Loucy (cell line): ENCODE measurements around the gene GRPEL1.

Experiments used
- H2AFZ ChIP-seq: fragments of 200-600 bp; sonication (generic); 2 replicates; pipeline ENCODE4 v1.6.0; 2016; ENCODE audit warnings: antibody characterized with exemption, mild to moderate bottlenecking, low read length, moderate library complexity
- H3F3A ChIP-seq: fragments of 200-600 bp; 2 replicates; pipeline ENCODE4 v1.6.0; 2016; ENCODE audit warnings: antibody characterized with exemption, low read depth, mild to moderate bottlenecking
- H3K27me3 ChIP-seq: fragments of 200-600 bp; sonication (generic); 2 replicates; pipeline ENCODE4 v1.6.1; 2014; ENCODE audit warnings: low read length, mild to moderate bottlenecking; ENCODE audit not compliant: insufficient read depth, poor library complexity, severe bottlenecking
- H3K36me3 ChIP-seq: fragments of 200-600 bp; sonication (generic); 2 replicates; pipeline ENCODE4 v1.6.1; 2016; ENCODE audit warnings: low read length; ENCODE audit not compliant: insufficient read depth
- H3K4me1 ChIP-seq: fragments of 200-600 bp; sonication (generic); 2 replicates; pipeline ENCODE4 v1.5.1; 2014; ENCODE audit warnings: low read length, mild to moderate bottlenecking; ENCODE audit not compliant: insufficient read depth, poor library complexity, severe bottlenecking
- H3K4me2 ChIP-seq: fragments of 200-600 bp; sonication (generic); 2 replicates; pipeline ENCODE4 v1.6.0; 2014; ENCODE audit warnings: antibody characterized with exemption, low read length, low read depth, mild to moderate bottlenecking; ENCODE audit not compliant: poor library complexity, severe bottlenecking
- H3K4me3 ChIP-seq: fragments of 200-600 bp; sonication (generic); 2 replicates; pipeline ENCODE4 v1.5.1; 2014; ENCODE audit warnings: low read length, mild to moderate bottlenecking, mixed read lengths; ENCODE audit not compliant: poor library complexity, severe bottlenecking
- H3K79me2 ChIP-seq: fragments of 200-600 bp; sonication (generic); 2 replicates; pipeline ENCODE4 v1.6.1; 2014; ENCODE audit warnings: low read length; ENCODE audit not compliant: insufficient read depth
- H3K9ac ChIP-seq: fragments of 200-600 bp; sonication (generic); 2 replicates; pipeline ENCODE4 v1.6.0; 2014; ENCODE audit warnings: mild to moderate bottlenecking, low read depth, low read length, moderate library complexity; ENCODE audit not compliant: poor library complexity, severe bottlenecking
- H3K9me2 ChIP-seq: fragments of 200-600 bp; sonication (generic); replicated peaks from 2 replicates; pipeline ENCODE4 v1.6.1; 2016; ENCODE audit warnings: low read depth, low read length, mixed read lengths
- H3K9me3 ChIP-seq: fragments of 200-600 bp; sonication (generic); 2 replicates; pipeline ENCODE4 v1.6.1; 2014; ENCODE audit warnings: mild to moderate bottlenecking, antibody characterized with exemption, low read length, low read depth; ENCODE audit not compliant: insufficient read depth
- H4K20me1 ChIP-seq: fragments of 200-600 bp; sonication (generic); 2 replicates; pipeline ENCODE4 v1.6.0; 2014; ENCODE audit warnings: antibody characterized with exemption, low read length, mild to moderate bottlenecking; ENCODE audit not compliant: insufficient read depth, poor library complexity, severe bottlenecking
- EZH2phosphoT487 ChIP-seq: fragments of 200-600 bp; IDR thresholded peaks from 2 replicates; pipeline ENCODE4 v1.6.1; 2018; ENCODE audit warnings: antibody characterized with exemption, mild to moderate bottlenecking, moderate library complexity, borderline replicate concordance
- TF ChIP-seq, protein P1 (sequence below): fragments of 200-600 bp; sonication (generic); conservative IDR thresholded peaks from 2 replicates; pipeline ENCODE4 v1.5.1; 2014; ENCODE audit warnings: mild to moderate bottlenecking, antibody characterized with exemption, low read length

The GRPEL1 gene

DNA sequence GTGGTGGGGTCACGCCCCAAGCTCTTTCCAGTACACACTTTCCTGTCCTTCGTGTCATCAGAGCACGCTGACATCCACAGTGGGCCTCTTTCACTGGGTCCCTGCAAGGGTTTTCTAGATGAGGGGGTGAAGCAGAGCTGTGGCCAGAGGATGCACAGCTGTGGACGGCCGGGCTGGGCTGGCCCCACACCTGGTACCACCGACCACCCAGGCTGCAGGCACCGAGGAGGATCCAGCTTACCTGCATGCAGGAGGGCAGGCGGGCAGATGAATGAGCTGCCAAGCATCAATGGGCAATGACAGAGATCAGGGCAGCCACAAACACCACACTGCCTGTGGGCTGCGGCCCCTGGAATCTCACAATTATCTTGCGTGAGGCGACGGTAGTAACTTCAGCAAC is 9.5 kb upstream of the GRPEL1 start:
- H2AFZ ChIP-seq, result no peak overlapping the region
- H4K20me1 ChIP-seq, result no peaks in the 10 kb centered on the region
- no peak for TF ChIP-seq EZH2phosphoT487
- TF ChIP-seq, protein P1, sequence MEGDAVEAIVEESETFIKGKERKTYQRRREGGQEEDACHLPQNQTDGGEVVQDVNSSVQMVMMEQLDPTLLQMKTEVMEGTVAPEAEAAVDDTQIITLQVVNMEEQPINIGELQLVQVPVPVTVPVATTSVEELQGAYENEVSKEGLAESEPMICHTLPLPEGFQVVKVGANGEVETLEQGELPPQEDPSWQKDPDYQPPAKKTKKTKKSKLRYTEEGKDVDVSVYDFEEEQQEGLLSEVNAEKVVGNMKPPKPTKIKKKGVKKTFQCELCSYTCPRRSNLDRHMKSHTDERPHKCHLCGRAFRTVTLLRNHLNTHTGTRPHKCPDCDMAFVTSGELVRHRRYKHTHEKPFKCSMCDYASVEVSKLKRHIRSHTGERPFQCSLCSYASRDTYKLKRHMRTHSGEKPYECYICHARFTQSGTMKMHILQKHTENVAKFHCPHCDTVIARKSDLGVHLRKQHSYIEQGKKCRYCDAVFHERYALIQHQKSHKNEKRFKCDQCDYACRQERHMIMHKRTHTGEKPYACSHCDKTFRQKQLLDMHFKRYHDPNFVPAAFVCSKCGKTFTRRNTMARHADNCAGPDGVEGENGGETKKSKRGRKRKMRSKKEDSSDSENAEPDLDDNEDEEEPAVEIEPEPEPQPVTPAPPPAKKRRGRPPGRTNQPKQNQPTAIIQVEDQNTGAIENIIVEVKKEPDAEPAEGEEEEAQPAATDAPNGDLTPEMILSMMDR, result no peak
- no peaks in the 10 kb centered on the region for H3F3A ChIP-seq
- no peaks in the 10 kb centered on the region for H3K36me3 ChIP-seq
- H3K9ac ChIP-seq, result no peak overlapping the region
- no peak overlapping the region for H3K4me3 ChIP-seq
- H3K4me1 ChIP-seq, result no peaks in the 10 kb centered on the region
- no peaks in the 10 kb centered on the region for H3K9me2 ChIP-seq
- H3K27me3 ChIP-seq, result no peaks in the 10 kb centered on the region
- no peaks in the 10 kb centered on the region for H3K79me2 ChIP-seq
- H3K4me2 ChIP-seq, result no peak overlapping the region
- H3K9me3 ChIP-seq, result no peaks in the 10 kb centered on the region

DNA sequence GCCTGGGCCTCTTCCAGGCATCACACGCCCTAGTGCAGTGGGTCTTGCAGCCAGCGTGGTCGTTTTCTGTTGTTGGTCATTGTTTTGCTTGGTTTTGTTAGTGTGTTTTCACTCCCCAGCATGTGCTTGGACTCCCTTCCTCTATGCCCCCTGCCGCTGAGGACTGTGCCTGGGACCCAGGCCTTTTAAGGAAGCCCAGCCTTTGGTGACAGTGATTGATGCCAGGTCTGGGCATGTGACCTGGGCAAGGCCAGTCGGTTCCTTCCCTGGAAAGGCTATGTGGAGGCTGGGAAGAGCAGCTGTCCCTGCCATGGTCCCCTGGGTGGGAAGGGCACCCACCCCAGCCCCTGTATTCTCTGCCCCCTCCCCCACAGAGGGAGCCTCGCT is 8.8 kb upstream of the GRPEL1 start:
- Histone ChIP-seq H3K4me2 (no peak overlapping the region), H3K9me2 (no peaks in the 10 kb centered on the region), H2AFZ (no peak overlapping the region), H3K27me3 (no peaks in the 10 kb centered on the region), H3K4me3 (no peak overlapping the region), H3K36me3 (no peaks in the 10 kb centered on the region), H3K79me2 (no peaks in the 10 kb centered on the region), H3K9me3 (no peaks in the 10 kb centered on the region), H3K4me1 (no peaks in the 10 kb centered on the region), H3K9ac (no peak overlapping the region), H3F3A (no peaks in the 10 kb centered on the region), H4K20me1 (no peaks in the 10 kb centered on the region)
- TF ChIP-seq EZH2phosphoT487, result no peak
- TF ChIP-seq, protein P1, result no peak

DNA sequence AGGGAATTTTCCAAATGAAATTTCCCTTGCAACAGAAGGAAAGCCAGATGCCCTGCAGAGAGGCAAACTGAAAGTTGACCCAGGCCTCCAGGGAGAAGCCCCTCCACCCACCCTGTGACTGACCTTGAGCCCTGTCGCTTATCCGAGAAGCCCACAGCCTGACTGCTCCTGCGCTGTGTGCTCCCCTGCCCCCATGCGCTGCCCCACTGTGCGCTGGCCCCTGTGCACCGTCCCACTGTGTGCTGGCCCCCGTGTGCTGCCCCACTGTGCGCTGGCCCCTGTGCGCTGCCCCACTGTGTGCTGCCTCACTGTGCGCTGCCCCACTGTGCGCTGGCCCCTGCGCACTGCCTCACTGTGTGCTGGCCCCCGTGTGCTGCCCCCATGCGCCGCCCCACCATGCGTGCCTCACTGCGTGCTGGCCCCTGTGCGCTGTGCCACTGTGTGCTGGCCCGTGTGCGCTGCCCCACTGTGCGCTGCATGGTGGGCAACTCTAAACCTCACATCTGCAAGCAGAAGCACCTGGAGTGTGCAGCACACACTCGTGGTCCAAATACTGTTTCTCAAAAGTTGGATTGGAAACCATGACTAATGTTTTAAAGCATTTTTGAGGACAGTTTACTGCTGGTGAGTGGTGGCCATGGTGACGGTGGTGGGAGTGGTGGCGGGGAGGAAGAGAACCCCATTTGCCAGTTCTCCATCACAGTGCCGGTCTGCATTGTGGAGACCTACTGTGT is 8.3 kb upstream of the GRPEL1 start:
- H3F3A ChIP-seq, result no peaks in the 10 kb centered on the region

More for the DNA sequence above, 8.3 kb upstream of the GRPEL1 start:
- Histone ChIP-seq H3K9me3 (no peaks in the 10 kb centered on the region), H2AFZ (no peak overlapping the region), H3K4me2 (no peak overlapping the region), H3K9ac (no peak overlapping the region), H3K9me2 (no peaks in the 10 kb centered on the region), H3K27me3 (no peaks in the 10 kb centered on the region), H3K4me3 (no peak overlapping the region), H3K36me3 (no peaks in the 10 kb centered on the region), H4K20me1 (no peaks in the 10 kb centered on the region), H3K4me1 (no peaks in the 10 kb centered on the region), H3K79me2 (no peaks in the 10 kb centered on the region)
- TF ChIP-seq, protein P1, result no peak
- TF ChIP-seq EZH2phosphoT487, result no peak
